ENCODE results near the gene RTN4R.

RTN4R gene

GRCh38 chr22:20221421-20222340, 46.4 kb downstream of the RTN4R start:
- H4K91ac ChIP-seq (ENCODE audit: low read length) = no peak overlapping the region
- no peak overlapping the region for H2AK5ac ChIP-seq (ENCODE audit: low read length, severe bottlenecking)
- no peak overlapping the region for H3K4me3 ChIP-seq (ENCODE audit: insufficient read depth in 1 of 2, low read depth in 1 of 2, low read length in 2 of 2)
- no peak overlapping the region for H2BK15ac ChIP-seq (ENCODE audit: low read depth, poor library complexity, severe bottlenecking)
- peaks cover 19% of the 10 kb centered on the region for H3K4me1 ChIP-seq (ENCODE audit: control insufficient read depth, insufficient read depth, low read depth, low read length)
- peaks cover 4% of the 10 kb centered on the region for H3K9me3 ChIP-seq (ENCODE audit: control insufficient read depth, low read length)
- H2BK12ac ChIP-seq (ENCODE audit: low read length in 2 of 2) = no peak overlapping the region
- no peak overlapping the region for H2BK5ac ChIP-seq (ENCODE audit: low read depth, low read length, poor library complexity, severe bottlenecking)
- H3K14ac ChIP-seq (ENCODE audit: low read length in 2 of 2) = no peak overlapping the region
- H2AFZ ChIP-seq (ENCODE audit: low read depth, low read length) = no peak overlapping the region
- H3K27me3 ChIP-seq (ENCODE audit: control insufficient read depth in 1 of 2, insufficient read depth in 1 of 2, low read length in 2 of 2) = peaks cover 4 to 41% of the 10 kb centered on the region in 2 experiments
- H3K4ac ChIP-seq (ENCODE audit: low read depth in 1 of 2, low read length in 2 of 2) = no peak overlapping the region
- no peak overlapping the region for H2BK120ac ChIP-seq (ENCODE audit: low read depth, low read length)
- no peak overlapping the region for H3K18ac ChIP-seq (ENCODE audit: low read depth in 1 of 2, low read length in 2 of 2)
- DNase-seq = no peak
- H3K4me2 ChIP-seq (ENCODE audit: low read length, poor library complexity, severe bottlenecking) = no peak overlapping the region
- H3K9ac ChIP-seq (ENCODE audit: low read length) = no peak overlapping the region
- H3K36me3 ChIP-seq (ENCODE audit: control insufficient read depth in 1 of 2, insufficient read depth in 2 of 2, low read depth in 1 of 2, low read length in 2 of 2) = no peaks in the 10 kb centered on the region
- H3K23ac ChIP-seq (ENCODE audit: low read length in 2 of 2) = no peak overlapping the region
- H3K27ac ChIP-seq (ENCODE audit: low read length, poor library complexity, severe bottlenecking) = no peak overlapping the region
- H3K79me1 ChIP-seq (replicated peaks; ENCODE audit: low read length, poor library complexity, severe bottlenecking) = no peaks in the 10 kb centered on the region
- 80% methylated on average over 17 of the region's 17 CpGs for WGBS
- H4K8ac ChIP-seq (ENCODE audit: low read length) = no peak overlapping the region

DNA sequence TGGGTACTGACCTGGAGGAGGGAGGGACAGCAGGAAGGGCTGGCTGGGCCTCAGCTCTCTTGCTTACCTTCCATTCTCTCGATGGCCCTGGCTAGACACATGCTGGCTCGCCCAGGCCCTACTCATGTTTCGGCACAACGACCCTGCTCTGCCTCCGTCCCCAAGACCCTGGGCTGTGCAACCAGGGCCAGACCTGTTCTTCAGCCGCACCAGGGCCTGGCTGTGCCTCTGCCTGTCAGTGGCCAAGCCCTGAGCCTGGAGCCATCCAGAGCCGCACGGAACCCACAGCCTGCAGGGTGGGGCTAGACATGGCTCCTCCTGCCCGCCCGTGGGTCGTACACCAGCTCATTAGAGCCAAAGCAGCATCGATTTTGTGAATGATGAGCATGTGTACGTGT, 47.5 kb downstream of the RTN4R start:
- H2AK5ac ChIP-seq (ENCODE audit: low read length, severe bottlenecking) = no peak overlapping the region
- 83% methylated on average over 13 of the region's 13 CpGs for WGBS

GRCh38 chr22:20219667-20220628, 48.2 kb downstream of the RTN4R start:
- no peak overlapping the region for H2AFZ ChIP-seq (ENCODE audit: low read depth, low read length)
- no peaks in the 10 kb centered on the region for H3K79me1 ChIP-seq (replicated peaks; ENCODE audit: low read length, poor library complexity, severe bottlenecking)
- H2BK12ac ChIP-seq (ENCODE audit: low read length in 2 of 2) = no peak overlapping the region
- H3K4me2 ChIP-seq (ENCODE audit: low read length, poor library complexity, severe bottlenecking) = no peak overlapping the region
- H2BK15ac ChIP-seq (ENCODE audit: low read depth, poor library complexity, severe bottlenecking) = no peak overlapping the region
- 79% methylated on average over 10 of the region's 10 CpGs for WGBS
- H4K91ac ChIP-seq (ENCODE audit: low read length) = no peak overlapping the region
- H2BK5ac ChIP-seq (ENCODE audit: low read depth, low read length, poor library complexity, severe bottlenecking) = no peak overlapping the region
- no peak overlapping the region for H3K27ac ChIP-seq (ENCODE audit: low read length, poor library complexity, severe bottlenecking)
- no peak overlapping the region for H3K23ac ChIP-seq (ENCODE audit: low read length in 2 of 2)
- H3K27me3 ChIP-seq (ENCODE audit: control insufficient read depth in 1 of 2, insufficient read depth in 1 of 2, low read length in 2 of 2) = peaks cover 4 to 49% of the 10 kb centered on the region in 2 experiments
- H3K4ac ChIP-seq (ENCODE audit: low read depth in 1 of 2, low read length in 2 of 2) = no peak overlapping the region
- peaks cover 16% of the 10 kb centered on the region for H3K4me1 ChIP-seq (ENCODE audit: control insufficient read depth, insufficient read depth, low read depth, low read length)
- no peak overlapping the region for H3K14ac ChIP-seq (ENCODE audit: low read length in 2 of 2)
- no peak overlapping the region for H2BK120ac ChIP-seq (ENCODE audit: low read depth, low read length)
- no peaks in the 10 kb centered on the region for H3K36me3 ChIP-seq (ENCODE audit: control insufficient read depth in 1 of 2, insufficient read depth in 2 of 2, low read depth in 1 of 2, low read length in 2 of 2)
- H4K8ac ChIP-seq (ENCODE audit: low read length) = no peak overlapping the region
- H3K9ac ChIP-seq (ENCODE audit: low read length) = no peak overlapping the region
- no peak overlapping the region for H2AK5ac ChIP-seq (ENCODE audit: low read length, severe bottlenecking)
- no peak overlapping the region for H3K18ac ChIP-seq (ENCODE audit: low read depth in 1 of 2, low read length in 2 of 2)
- no peak for DNase-seq
- peaks cover 4% of the 10 kb centered on the region for H3K9me3 ChIP-seq (ENCODE audit: control insufficient read depth, low read length)
- H3K4me3 ChIP-seq (ENCODE audit: insufficient read depth in 1 of 2, low read depth in 1 of 2, low read length in 2 of 2) = no peak overlapping the region

More for the DNA sequence above, 47.5 kb downstream of the RTN4R start:
- no peak overlapping the region for H3K23ac ChIP-seq (ENCODE audit: low read length in 2 of 2)
- H3K4ac ChIP-seq (ENCODE audit: low read depth in 1 of 2, low read length in 2 of 2) = no peak overlapping the region
- DNase-seq = no peak
- no peak overlapping the region for H2BK5ac ChIP-seq (ENCODE audit: low read depth, low read length, poor library complexity, severe bottlenecking)
- H2BK12ac ChIP-seq (ENCODE audit: low read length in 2 of 2) = no peak overlapping the region
- H3K9me3 ChIP-seq (ENCODE audit: control insufficient read depth, low read length) = peaks cover 4% of the 10 kb centered on the region
- no peak overlapping the region for H3K27ac ChIP-seq (ENCODE audit: low read length, poor library complexity, severe bottlenecking)
- no peak overlapping the region for H3K9ac ChIP-seq (ENCODE audit: low read length)
- H3K18ac ChIP-seq (ENCODE audit: low read depth in 1 of 2, low read length in 2 of 2) = no peak overlapping the region
- no peak overlapping the region for H4K8ac ChIP-seq (ENCODE audit: low read length)
- no peaks in the 10 kb centered on the region for H3K79me1 ChIP-seq (replicated peaks; ENCODE audit: low read length, poor library complexity, severe bottlenecking)
- H4K91ac ChIP-seq (ENCODE audit: low read length) = no peak overlapping the region
- H2BK120ac ChIP-seq (ENCODE audit: low read depth, low read length) = no peak overlapping the region
- H3K4me3 ChIP-seq (ENCODE audit: insufficient read depth in 1 of 2, low read depth in 1 of 2, low read length in 2 of 2) = no peak overlapping the region
- no peak overlapping the region for H2BK15ac ChIP-seq (ENCODE audit: low read depth, poor library complexity, severe bottlenecking)
- H2AFZ ChIP-seq (ENCODE audit: low read depth, low read length) = no peak overlapping the region
- H3K4me2 ChIP-seq (ENCODE audit: low read length, poor library complexity, severe bottlenecking) = no peak overlapping the region
- peaks cover 4 to 47% of the 10 kb centered on the region in 2 experiments for H3K27me3 ChIP-seq (ENCODE audit: control insufficient read depth in 1 of 2, insufficient read depth in 1 of 2, low read length in 2 of 2)
- peaks cover 19% of the 10 kb centered on the region for H3K4me1 ChIP-seq (ENCODE audit: control insufficient read depth, insufficient read depth, low read depth, low read length)
- H3K36me3 ChIP-seq (ENCODE audit: control insufficient read depth in 1 of 2, insufficient read depth in 2 of 2, low read depth in 1 of 2, low read length in 2 of 2) = no peaks in the 10 kb centered on the region
- no peak overlapping the region for H3K14ac ChIP-seq (ENCODE audit: low read length in 2 of 2)

DNA sequence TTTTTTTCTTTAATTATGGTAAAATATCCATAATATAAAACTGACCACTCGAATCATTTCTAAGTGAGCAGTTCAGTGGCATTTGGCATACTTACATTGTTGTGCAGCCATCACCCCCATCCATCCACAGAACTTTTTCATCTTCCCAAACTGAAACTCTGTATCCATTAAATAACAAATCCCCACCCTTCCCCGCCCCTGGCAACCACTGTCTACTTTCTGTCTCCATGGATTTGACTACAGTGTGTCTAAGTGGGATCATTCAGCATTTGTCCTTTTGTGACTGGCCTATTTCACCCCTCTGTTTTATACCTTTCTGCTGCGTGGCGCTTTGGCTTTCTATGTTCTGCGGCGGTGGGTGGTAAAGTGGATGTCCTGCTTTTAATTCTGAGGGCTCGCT, 49.1 kb downstream of the RTN4R start:
- H3K79me1 ChIP-seq (replicated peaks; ENCODE audit: low read length, poor library complexity, severe bottlenecking) = no peaks in the 10 kb centered on the region
- H2BK120ac ChIP-seq (ENCODE audit: low read depth, low read length) = no peak overlapping the region
- H3K27ac ChIP-seq (ENCODE audit: low read length, poor library complexity, severe bottlenecking) = no peak overlapping the region
- H3K23ac ChIP-seq (ENCODE audit: low read length in 2 of 2) = no peak overlapping the region
- H2AK5ac ChIP-seq (ENCODE audit: low read length, severe bottlenecking) = no peak overlapping the region
- H3K18ac ChIP-seq (ENCODE audit: low read depth in 1 of 2, low read length in 2 of 2) = no peak overlapping the region
- peaks cover 4% of the 10 kb centered on the region for H3K9me3 ChIP-seq (ENCODE audit: control insufficient read depth, low read length)
- H3K4me2 ChIP-seq (ENCODE audit: low read length, poor library complexity, severe bottlenecking) = no peak overlapping the region
- no peak overlapping the region for H3K9ac ChIP-seq (ENCODE audit: low read length)
- peaks cover 4 to 58% of the 10 kb centered on the region in 2 experiments for H3K27me3 ChIP-seq (ENCODE audit: control insufficient read depth in 1 of 2, insufficient read depth in 1 of 2, low read length in 2 of 2)
- H2BK12ac ChIP-seq (ENCODE audit: low read length in 2 of 2) = no peak overlapping the region
- no peak overlapping the region for H3K14ac ChIP-seq (ENCODE audit: low read length in 2 of 2)
- H3K4me1 ChIP-seq (ENCODE audit: control insufficient read depth, insufficient read depth, low read depth, low read length) = peaks cover 11% of the 10 kb centered on the region
- no peak overlapping the region for H3K4me3 ChIP-seq (ENCODE audit: insufficient read depth in 1 of 2, low read depth in 1 of 2, low read length in 2 of 2)
- H3K36me3 ChIP-seq (ENCODE audit: control insufficient read depth in 1 of 2, insufficient read depth in 2 of 2, low read depth in 1 of 2, low read length in 2 of 2) = no peaks in the 10 kb centered on the region
- no peak overlapping the region for H2BK5ac ChIP-seq (ENCODE audit: low read depth, low read length, poor library complexity, severe bottlenecking)
- H4K8ac ChIP-seq (ENCODE audit: low read length) = no peak overlapping the region
- 95% methylated on average over 7 of the region's 7 CpGs for WGBS
- no peak overlapping the region for H2BK15ac ChIP-seq (ENCODE audit: low read depth, poor library complexity, severe bottlenecking)
- H2AFZ ChIP-seq (ENCODE audit: low read depth, low read length) = no peak overlapping the region
- no peak for DNase-seq
- no peak overlapping the region for H3K4ac ChIP-seq (ENCODE audit: low read depth in 1 of 2, low read length in 2 of 2)
- no peak overlapping the region for H4K91ac ChIP-seq (ENCODE audit: low read length)

All from mesenchymal stem cell (in vitro differentiated cells and primary cell).